HG03139 (cell line): ENCODE results near the gene EBF3.

ENCODE experiments used
- ATAC-seq: cut with Tn5 transposase; IDR thresholded peaks from one replicate; pipeline ENCODE4 v1.9.1; 2021; ENCODE audit not compliant: unreplicated experiment

EBF3 gene

DNA sequence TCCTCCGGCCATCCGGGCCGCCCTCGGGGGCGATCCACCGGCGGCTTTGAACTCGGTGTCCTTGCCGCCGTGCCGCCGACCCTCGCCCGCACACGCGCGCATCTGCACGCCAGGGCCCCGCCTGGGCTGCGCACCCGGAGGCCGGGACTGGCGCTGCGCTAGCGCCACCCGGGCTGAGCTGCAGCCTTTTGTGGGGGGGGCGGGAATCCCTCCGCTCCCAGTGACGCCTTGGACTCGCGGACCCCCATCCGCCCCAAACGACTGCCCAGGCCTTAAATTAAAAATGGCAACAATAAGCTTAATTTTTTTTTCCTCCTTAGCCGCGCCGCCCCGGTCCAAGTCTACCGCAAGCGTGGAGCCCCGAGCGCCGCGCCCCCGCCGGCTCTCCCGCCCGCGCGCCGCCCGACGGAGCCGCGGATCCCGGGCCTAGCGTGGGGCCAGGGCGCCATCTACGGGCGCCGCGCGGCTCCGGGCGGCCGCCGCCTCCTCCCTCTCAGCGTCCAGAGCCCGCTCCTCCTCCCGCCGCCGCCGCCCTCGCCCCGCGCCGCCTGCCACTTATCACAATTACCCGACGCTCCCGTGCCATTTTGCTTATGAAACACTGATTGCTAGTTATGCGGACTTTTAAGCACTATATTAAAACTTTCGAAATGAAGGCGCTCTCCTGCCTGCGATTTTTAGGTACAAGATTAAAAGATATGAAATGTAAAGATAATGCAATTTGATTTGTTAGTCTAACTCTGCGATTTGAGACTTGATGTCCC, 7.5 kb upstream of the EBF3 start:
- ATAC-seq = no peak

GRCh38 chr10:129970465-129971364, 6.6 kb upstream of the EBF3 start:
- ATAC-seq = no peak

GRCh38 chr10:129969911-129970464, 5.9 kb upstream of the EBF3 start:
- no peak for ATAC-seq

GRCh38 chr10:129969184-129969910, 5.3 kb upstream of the EBF3 start:
- ATAC-seq = no peak

GRCh38 chr10:129968853-129969183, 4.7 kb upstream of the EBF3 start:
- no peak for ATAC-seq

DNA sequence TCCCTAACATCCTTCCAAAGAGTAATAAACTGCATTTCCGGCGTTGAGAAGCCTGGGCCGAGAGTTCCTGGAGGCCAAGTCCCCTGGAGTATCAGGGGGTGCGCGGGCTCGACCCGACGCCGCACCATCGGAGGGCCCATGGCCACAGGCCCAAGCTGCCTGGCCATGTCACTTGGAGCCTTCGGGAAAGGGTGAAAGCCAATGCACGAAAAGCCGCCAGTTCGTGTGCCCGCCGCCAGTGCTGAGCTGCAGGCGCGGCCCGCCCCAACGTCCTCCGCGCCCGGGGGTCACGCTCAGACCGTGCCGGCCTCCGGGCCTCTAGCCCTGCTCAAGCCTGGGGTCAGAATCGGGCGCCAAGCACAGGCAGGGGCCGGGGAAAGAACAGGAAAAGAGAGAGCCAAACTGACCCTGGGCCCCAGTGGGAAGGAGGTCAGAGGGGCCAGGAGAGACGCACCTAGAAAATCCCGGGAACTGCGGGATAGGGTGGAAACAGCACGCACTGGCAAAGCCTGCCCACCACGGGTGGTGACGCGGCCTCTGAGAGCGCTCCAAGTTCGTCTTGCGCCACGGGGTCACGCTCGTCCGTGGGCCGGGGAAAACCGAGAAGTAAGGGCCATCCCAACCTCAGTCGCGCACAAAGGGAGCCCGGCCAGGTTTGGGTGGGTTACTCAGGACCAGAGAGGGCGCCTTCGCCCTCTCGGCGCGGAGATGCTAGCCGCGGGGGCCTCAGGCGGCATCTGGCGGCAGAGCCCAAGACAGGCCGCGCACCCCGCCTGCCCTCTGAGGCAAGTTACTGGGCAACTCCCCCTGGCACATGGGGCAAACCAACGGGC, 4.2 kb upstream of the EBF3 start:
- ATAC-seq = no peak

GRCh38 chr10:129967579-129968019, 3.5 kb upstream of the EBF3 start:
- no peak for ATAC-seq

DNA sequence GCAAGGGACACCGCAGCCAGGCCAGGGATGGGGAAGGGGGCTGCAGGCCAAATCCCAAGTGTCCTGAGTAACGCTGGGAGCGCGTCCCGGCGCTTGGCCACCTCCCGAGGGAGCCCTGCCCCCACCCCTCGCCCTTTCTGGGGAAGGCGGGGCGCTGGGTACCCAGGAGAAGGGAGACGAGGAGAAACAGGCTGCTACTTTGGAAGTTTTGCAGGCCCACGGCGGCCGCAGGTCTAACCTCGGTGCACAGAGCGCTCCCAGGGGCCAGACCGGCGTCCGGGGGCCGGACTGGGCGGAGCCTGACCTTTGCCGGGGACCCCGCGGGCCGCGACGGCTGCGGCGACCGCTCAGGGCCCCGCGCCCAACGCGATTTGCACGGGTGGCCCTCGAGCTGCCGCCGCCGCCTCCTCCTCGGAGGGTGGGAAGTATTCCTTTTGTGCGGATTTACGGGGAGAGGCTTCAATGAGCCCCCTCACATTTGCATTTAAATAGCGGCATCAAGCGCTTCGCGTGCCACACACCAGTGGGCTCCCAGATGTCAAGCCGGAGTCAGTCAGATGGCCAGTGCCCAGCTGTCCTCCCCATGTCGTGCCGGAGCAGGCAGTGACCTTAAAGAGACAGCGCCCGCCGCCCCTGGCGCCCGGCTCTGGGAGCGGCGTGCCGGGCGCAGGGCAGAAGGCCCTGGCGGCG, 3.0 kb upstream of the EBF3 start:
- no peak for ATAC-seq

DNA sequence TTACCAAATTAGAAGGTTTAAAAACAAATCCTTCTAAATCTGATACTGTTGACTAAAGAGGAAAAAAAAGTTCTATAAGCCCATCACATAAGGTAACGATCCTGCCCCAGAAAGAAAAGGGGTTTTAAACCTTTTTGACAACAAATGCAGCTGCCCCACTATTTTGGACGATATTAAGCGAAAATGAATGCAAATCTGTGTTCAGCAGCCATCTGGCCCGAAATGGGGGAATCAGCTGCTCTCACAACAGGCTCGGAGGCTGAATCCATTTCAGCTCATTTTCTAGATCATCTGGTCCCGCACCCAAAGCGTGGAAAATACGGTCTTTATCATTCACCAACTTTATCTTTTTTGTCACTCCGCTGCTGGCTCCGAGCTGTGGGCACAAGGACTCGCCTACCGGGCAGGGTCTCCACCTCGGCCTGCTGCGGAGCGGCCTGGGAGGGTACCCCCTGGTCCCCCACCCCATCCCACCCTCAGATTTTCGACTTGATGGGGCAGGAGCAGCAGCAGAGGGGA, 2.4 kb upstream of the EBF3 start:
- ATAC-seq = no peak

DNA sequence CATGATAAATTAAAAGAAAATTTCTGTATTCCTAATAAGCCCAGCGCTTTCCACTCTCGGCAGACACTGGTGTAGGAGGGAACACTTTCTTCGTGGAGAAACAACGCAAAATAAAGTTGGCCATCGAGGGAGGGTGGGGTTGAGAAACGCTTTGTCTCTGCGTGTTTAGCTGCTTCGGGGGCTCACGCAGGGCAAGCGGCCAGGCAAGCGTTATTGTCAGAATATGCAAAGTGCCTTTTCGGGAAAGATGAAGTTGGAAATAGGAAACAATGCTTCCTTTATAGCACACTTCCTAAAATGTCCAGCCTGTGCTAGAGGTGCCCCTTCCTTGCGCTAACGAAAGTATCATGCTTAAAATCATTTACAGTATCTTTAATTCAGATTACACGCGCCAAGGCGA, 1.9 kb upstream of the EBF3 start:
- no peak for ATAC-seq

- no peak for ATAC-seq
These were observed 1.3 kb upstream of the EBF3 start for GRCh38 chr10:129965425-129965808.

DNA sequence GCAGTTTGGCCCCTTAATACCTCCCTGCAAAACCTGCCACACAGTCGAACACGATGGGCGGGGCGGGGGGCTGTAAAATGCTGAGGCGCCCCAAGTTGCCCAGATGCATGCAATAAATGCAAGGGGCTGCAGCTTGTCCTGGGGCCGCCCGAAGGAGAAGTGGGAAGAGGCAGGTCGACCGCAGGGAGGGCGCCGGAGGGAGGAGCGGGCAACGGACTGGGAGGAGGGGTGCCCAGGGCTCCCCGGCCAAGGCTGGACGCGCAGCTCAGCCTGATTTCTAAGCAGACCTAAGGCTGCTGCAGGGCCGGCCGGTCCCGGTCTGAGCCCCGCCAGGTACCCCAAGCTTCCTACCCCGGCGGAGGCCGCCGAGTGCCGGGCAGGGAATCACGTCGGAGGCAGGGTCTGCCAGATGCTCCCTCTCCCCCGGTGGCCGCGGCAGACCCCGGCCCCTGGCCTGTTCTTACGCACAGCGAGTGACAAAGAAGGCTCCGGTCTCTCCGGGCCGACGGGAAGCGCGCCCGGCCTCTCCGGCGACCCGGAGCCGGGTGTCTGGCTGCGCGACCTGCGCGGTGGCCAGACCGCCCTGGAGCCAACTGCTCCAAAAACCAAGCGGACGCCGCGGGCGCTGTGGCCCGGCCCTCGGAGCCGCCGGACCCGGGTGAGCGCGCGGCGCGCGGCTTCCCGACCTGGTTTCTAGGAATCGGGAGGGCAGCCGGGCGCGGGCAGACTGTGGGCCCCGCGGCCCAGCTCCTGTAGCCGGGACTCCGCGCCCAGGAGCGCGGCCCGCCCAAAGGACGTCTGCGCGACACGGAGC, 744 bp upstream of the EBF3 start:
- no peak for ATAC-seq

- ATAC-seq = no peak
These were observed 1.0 kb downstream of the EBF3 start for GRCh38 chr10:129962872-129963640.

- ATAC-seq = no peak
These were observed 1.8 kb downstream of the EBF3 start for GRCh38 chr10:129962031-129962871.

- no peak for ATAC-seq
These were observed 2.8 kb downstream of the EBF3 start for GRCh38 chr10:129961157-129961701.

DNA sequence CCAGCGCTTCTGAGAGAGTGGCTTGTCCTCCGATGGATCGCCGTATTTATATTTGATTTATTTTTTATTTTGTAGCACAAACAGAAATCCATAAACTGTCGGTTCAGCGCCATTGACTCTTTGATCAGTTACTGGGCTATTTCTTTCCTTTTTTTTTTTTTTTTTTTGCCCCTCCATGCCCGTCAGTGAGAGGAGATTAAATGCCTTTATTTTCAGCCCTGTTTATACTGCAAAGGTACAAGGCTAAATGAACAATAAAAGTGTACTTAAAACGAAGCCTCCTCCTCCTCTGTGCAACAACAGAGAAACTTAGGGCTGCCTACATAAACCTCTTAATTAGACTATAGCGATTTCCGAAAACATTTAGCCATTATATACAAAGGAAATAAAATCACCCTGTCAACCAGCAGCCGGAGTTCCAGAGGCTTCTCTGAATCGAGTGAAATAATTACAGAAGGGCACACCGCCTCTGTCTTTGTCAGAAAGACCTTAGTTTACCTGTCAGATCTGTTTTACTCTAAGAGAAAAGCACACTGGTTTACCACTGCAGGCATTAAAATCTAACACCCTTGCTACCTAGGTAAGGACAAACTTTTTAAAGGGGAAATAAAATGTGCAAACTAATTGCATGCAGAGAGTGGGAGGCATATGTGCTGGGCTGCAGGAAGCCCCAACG, 3.5 kb downstream of the EBF3 start:
- ATAC-seq = no peak
